HepG2 (cell line): ENCODE results near the gene ABCD1. TPM values are rescaled to one million over a fixed set of nuclear protein-coding genes. Genes with fewer than 3 reads are reported as not detected.

Experiments used
- EED ChIP-seq: sonication (generic); formaldehyde crosslinking; IDR thresholded peaks from 2 replicates; pipeline ENCODE4 v1.5.0; 2020; ENCODE audit warnings: mild to moderate bottlenecking, missing genetic modification reagents
- GZF1 ChIP-seq: sonication (generic); formaldehyde crosslinking; IDR thresholded peaks from 2 replicates; pipeline ENCODE4 v1.5.1; 2020; ENCODE audit warnings: mild to moderate bottlenecking, missing genetic modification reagents
- HDAC1 ChIP-seq: sonication (generic); formaldehyde crosslinking; IDR thresholded peaks from 2 replicates; pipeline ENCODE4 v1.5.1; 2020; ENCODE audit warnings: mild to moderate bottlenecking, missing genetic modification reagents
- KDM5B ChIP-seq: sonication (generic); formaldehyde crosslinking; IDR thresholded peaks from 2 replicates; pipeline ENCODE4 v1.4.0; 2020; ENCODE audit warnings: missing genetic modification reagents, mild to moderate bottlenecking, borderline replicate concordance
- KLF13 ChIP-seq: sonication (generic); formaldehyde crosslinking; IDR thresholded peaks from 2 replicates; pipeline ENCODE4 v1.4.0; 2020; ENCODE audit warnings: mild to moderate bottlenecking, missing genetic modification reagents
- KLF9 ChIP-seq: IDR thresholded peaks from 2 replicates; pipeline ENCODE4 v1.6.1; 2016; ENCODE audit warnings: low read depth
- MIER3 ChIP-seq: IDR thresholded peaks from 2 replicates; pipeline ENCODE4 v1.6.1; 2016; ENCODE audit warnings: missing compliant biosample characterization, borderline replicate concordance
- PHF20 ChIP-seq: sonication (generic); formaldehyde crosslinking; IDR thresholded peaks from 2 replicates; pipeline ENCODE4 v1.5.0; 2020; ENCODE audit warnings: mild to moderate bottlenecking, missing genetic modification reagents
- PTBP1 ChIP-seq: fragments of 200-400 bp; formaldehyde crosslinking; IDR thresholded peaks from 2 replicates; pipeline ENCODE4 v1.6.1; 2018; ENCODE audit warnings: low read length, low read depth; ENCODE audit not compliant: poor library complexity, severe bottlenecking
- RFX3 ChIP-seq: IDR thresholded peaks from 2 replicates; pipeline ENCODE4 v1.6.1; 2016; ENCODE audit warnings: missing biosample characterization, missing genetic modification reagents
- SAP130 ChIP-seq: IDR thresholded peaks from 2 replicates; pipeline ENCODE4 v1.6.1; 2016; ENCODE audit warnings: low read depth
- TAF1 ChIP-seq: sonication (generic); formaldehyde crosslinking; IDR thresholded peaks from 2 replicates; pipeline ENCODE4 v1.4.0; 2020; ENCODE audit warnings: missing genetic modification reagents
- TARDBP ChIP-seq: sonication (generic); formaldehyde crosslinking; IDR thresholded peaks from 2 replicates; pipeline ENCODE4 v1.8.0; 2022; ENCODE audit warnings: mild to moderate bottlenecking, missing genetic modification reagents
- TBX2 ChIP-seq: sonication (generic); formaldehyde crosslinking; IDR thresholded peaks from 2 replicates; pipeline ENCODE4 v1.5.0; 2020; ENCODE audit warnings: missing genetic modification reagents, mild to moderate bottlenecking, borderline replicate concordance
- YEATS4 ChIP-seq: sonication (generic); formaldehyde crosslinking; IDR thresholded peaks from 2 replicates; pipeline ENCODE4 v1.4.0; 2020; ENCODE audit warnings: missing genetic modification reagents, borderline replicate concordance
- ZEB1 ChIP-seq: IDR thresholded peaks from 2 replicates; pipeline ENCODE4 v1.6.1; 2012; ENCODE audit warnings: mild to moderate bottlenecking, low read depth, inconsistent platforms; ENCODE audit not compliant: insufficient replicate concordance
- ZNF10 ChIP-seq: sonication (generic); formaldehyde crosslinking; IDR thresholded peaks from 2 replicates; pipeline ENCODE4 v1.4.0; 2020; ENCODE audit warnings: mild to moderate bottlenecking, low read depth, missing genetic modification reagents, borderline replicate concordance
- ZNF225 ChIP-seq: sonication (generic); formaldehyde crosslinking; IDR thresholded peaks from 2 replicates; pipeline ENCODE4 v1.4.0; 2020; ENCODE audit warnings: mild to moderate bottlenecking, missing genetic modification reagents
- ZNF256 ChIP-seq: sonication (generic); formaldehyde crosslinking; conservative IDR thresholded peaks from 2 replicates; pipeline ENCODE4 v1.4.0; 2020; ENCODE audit warnings: missing genetic modification reagents
- ZNF619 ChIP-seq: sonication (generic); formaldehyde crosslinking; IDR thresholded peaks from 2 replicates; pipeline ENCODE4 v1.4.0; 2020; ENCODE audit warnings: mild to moderate bottlenecking, missing genetic modification reagents
- ZNF678 ChIP-seq: sonication (generic); formaldehyde crosslinking; IDR thresholded peaks from 2 replicates; pipeline ENCODE4 v1.4.0; 2020; ENCODE audit warnings: mild to moderate bottlenecking, missing genetic modification reagents
- ZNF746 ChIP-seq: sonication (generic); formaldehyde crosslinking; IDR thresholded peaks from 2 replicates; pipeline ENCODE4 v1.8.0; 2022; ENCODE audit warnings: mild to moderate bottlenecking, missing genetic modification reagents
- ZNF747 ChIP-seq: sonication (generic); formaldehyde crosslinking; IDR thresholded peaks from 2 replicates; pipeline ENCODE4 v1.8.1; 2023; ENCODE audit warnings: missing genetic modification reagents, mild to moderate bottlenecking, borderline replicate concordance
- ZNF772 ChIP-seq: sonication (generic); formaldehyde crosslinking; IDR thresholded peaks from 2 replicates; pipeline ENCODE4 v1.5.0; 2020; ENCODE audit warnings: mild to moderate bottlenecking, missing genetic modification reagents
- ZNF878 ChIP-seq: sonication (generic); formaldehyde crosslinking; IDR thresholded peaks from 2 replicates; pipeline ENCODE4 v1.8.1; 2023; ENCODE audit warnings: mild to moderate bottlenecking, missing genetic modification reagents, moderate library complexity
- ZNF883 ChIP-seq: sonication (generic); formaldehyde crosslinking; IDR thresholded peaks from 2 replicates; pipeline ENCODE4 v1.5.1; 2020; ENCODE audit warnings: mild to moderate bottlenecking, missing genetic modification reagents; ENCODE audit errors: not compliant biosample characterization
- polyA plus RNA-seq, 8 experiments: library from polyadenylated mRNA; depleted of rRNA in 3 of 8; stranded (reverse) in 7 of 8; unstranded in 1 of 8; fragments of >200 nt; fragmentation: Illumina TruSeq in 4 of 8; extraction: Trizol in 4 of 8; gene quantifications; 2 replicates each; pipeline versions ENCODE4 v1.2.1 to v1.2.3, GENCODE V29; 2011 to 2016; ENCODE audit warnings: low read depth in 4 of 8, missing spikeins in 1 of 8, mixed read lengths in 1 of 8; ENCODE audit not compliant: insufficient read depth in 1 of 8
- total RNA-seq, 5 experiments: library from RNA; depleted of rRNA; stranded (reverse); fragments of >200 nt; fragmentation: Illumina TruSeq; extraction: Trizol; gene quantifications; 2 replicates each; pipeline ENCODE4 v1.2.3, GENCODE V29; 2016; ENCODE audit warnings: low read depth in 1 of 5
- TF ChIP-seq, protein P1 (sequence below): sonication (generic); formaldehyde crosslinking; IDR thresholded peaks from 2 replicates; pipeline ENCODE4 v1.5.0; 2020; ENCODE audit warnings: missing genetic modification reagents
- TF ChIP-seq, protein P2 (sequence below): sonication (generic); formaldehyde crosslinking; IDR thresholded peaks from 2 replicates; pipeline ENCODE4 v1.8.0; 2022; ENCODE audit warnings: mild to moderate bottlenecking, missing genetic modification reagents; ENCODE audit not compliant: insufficient replicate concordance
- TF ChIP-seq, protein P3 (sequence below): sonication (generic); formaldehyde crosslinking; IDR thresholded peaks from 2 replicates; pipeline ENCODE4 v1.8.0; 2022; ENCODE audit warnings: missing genetic modification reagents, low read depth, mild to moderate bottlenecking, borderline replicate concordance

Gene ABCD1
- total and polyA plus RNA-seq, 2 of the 13 experiments (the other 11 are each of a cell fraction or from before 2014, with no cell fraction given) = 11.4 to 15.9 TPM

DNA sequence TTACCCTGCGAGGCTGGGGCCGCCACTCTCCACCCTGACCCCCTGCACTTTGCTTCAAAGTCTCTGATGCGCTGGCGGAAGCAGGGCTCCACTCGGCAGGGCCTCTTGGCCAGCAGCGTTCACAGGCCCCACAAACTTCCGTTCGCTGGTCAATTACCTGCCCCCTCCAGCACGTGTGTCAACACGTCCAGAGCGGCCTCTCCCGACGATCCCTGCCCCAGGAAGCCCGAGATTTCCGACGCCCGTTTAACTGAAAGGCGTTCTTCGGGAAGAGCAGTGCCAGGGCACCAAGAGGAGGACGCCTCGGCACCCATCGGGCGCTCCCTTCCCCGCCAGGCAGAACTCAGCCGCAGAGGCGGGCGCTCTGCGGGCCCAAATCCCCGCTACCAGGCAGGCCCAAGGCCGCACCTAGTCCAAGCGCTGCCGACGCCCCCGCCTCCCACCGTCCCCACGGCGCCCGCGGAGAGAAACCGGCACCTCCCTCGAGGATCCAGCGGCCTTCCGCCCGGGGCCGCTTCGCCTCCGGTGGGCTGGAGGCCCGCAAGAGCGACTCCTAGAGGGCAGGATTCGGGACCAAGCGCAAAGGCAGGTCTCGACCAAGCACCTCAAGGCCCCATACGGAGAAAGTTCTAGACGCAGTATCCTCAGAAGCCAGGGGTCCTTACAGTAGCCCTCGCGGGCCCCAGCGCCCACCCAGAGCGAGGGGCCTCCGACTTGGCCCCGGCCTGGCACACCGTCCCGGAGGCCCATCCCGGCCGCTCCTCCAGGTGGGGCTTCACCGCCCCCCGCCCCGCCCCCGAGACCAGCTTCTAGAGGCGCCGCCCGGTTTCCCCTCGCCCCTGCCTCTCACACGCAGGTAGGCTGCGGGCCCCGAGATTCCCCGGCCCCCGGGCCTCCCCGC is 1.1 kb upstream of the ABCD1 start (continued):
- TF ChIP-seq, protein P1, sequence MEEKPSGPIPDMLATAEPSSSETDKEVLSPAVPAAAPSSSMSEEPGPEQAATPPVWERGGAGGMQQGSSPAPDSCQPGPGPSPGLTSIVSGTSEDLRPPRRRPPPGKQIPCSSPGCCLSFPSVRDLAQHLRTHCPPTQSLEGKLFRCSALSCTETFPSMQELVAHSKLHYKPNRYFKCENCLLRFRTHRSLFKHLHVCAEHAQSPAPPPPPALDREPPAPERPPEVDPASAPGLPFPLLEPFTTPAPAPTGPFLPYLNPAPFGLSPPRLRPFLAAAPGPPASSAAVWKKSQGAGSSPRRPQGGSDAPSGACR (CRISPR knock-in tag) = 0 out of 2 replicates have a peak, but pooled peaks have one; percentile 34
- TF ChIP-seq RFX3 (CRISPR knock-in tag) (no peak), EED (CRISPR knock-in tag) (no peak), ZNF225 (CRISPR knock-in tag) (peak; percentile 64; the same call in 1 of the 2 replicates), SAP130 (CRISPR knock-in tag) (peak; percentile 88), PHF20 (peak; percentile 36; the same call in 1 of the 2 replicates), ZNF747 (CRISPR knock-in tag) (0 out of 2 replicates have a peak, but pooled peaks have one; percentile 48), ZNF878 (CRISPR knock-in tag) (0 out of 2 replicates have a peak, but pooled peaks have one; percentile 29), KDM5B (CRISPR knock-in tag) (0 out of 2 replicates have a peak, but pooled peaks have one; percentile 24), PTBP1 (no peak), ZNF883 (CRISPR knock-in tag) (peak; percentile 76), TBX2 (CRISPR knock-in tag) (peak; percentile 74), KLF13 (CRISPR knock-in tag) (no peak), ZNF772 (peak; percentile 81; the same call in 1 of the 2 replicates), KLF9 (CRISPR knock-in tag) (no peak), ZNF256 (CRISPR knock-in tag) (no peak), GZF1 (no peak; the same call in 1 of the 2 replicates), TARDBP (CRISPR knock-in tag) (peak; percentile 50; the same call in 1 of the 2 replicates), ZNF746 (CRISPR knock-in tag) (no peak), MIER3 (CRISPR knock-in tag) (no peak), YEATS4 (CRISPR knock-in tag) (0 out of 2 replicates have a peak, but pooled peaks have one; percentile 15), ZEB1 (no peak), TAF1 (peak; percentile 48; the same call in 1 of the 2 replicates), HDAC1 (CRISPR knock-in tag) (peak; percentile 73; the same call in 1 of the 2 replicates), ZNF10 (CRISPR knock-in tag) (no peak), ZNF619 (CRISPR knock-in tag) (peak; percentile 24; the same call in 1 of the 2 replicates), ZNF678 (CRISPR knock-in tag) (no peak)
- TF ChIP-seq, protein P2, sequence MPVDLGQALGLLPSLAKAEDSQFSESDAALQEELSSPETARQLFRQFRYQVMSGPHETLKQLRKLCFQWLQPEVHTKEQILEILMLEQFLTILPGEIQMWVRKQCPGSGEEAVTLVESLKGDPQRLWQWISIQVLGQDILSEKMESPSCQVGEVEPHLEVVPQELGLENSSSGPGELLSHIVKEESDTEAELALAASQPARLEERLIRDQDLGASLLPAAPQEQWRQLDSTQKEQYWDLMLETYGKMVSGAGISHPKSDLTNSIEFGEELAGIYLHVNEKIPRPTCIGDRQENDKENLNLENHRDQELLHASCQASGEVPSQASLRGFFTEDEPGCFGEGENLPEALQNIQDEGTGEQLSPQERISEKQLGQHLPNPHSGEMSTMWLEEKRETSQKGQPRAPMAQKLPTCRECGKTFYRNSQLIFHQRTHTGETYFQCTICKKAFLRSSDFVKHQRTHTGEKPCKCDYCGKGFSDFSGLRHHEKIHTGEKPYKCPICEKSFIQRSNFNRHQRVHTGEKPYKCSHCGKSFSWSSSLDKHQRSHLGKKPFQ = peak; percentile 60
- TF ChIP-seq, protein P3, sequence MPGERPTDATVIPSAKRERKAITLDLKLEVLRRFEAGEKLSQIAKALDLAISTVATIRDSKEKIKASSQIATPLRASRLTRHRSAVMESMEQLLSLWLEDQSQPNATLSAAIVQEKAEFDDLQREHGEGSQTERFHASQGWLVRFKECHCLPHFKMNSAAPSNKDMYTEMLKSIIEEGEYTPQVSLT (CRISPR knock-in tag) = no peak
